Spleen (tissue), 7 donors: ENCODE results near the gene TMED8.

ENCODE experiments used
- POLR2A ChIP-seq, 3 donors: fragments of 450-650 bp; IDR thresholded peaks; one replicate each; pipeline ENCODE4 v1.5.1; 2017; ENCODE audit warnings: antibody characterized with exemption in 3 of 3, mild to moderate bottlenecking in 1 of 3
- TF ChIP-seq, protein P1 (sequence below), 11 experiments: fragments of 200-600 bp in 7 of 11; fragments of 450-650 bp in 4 of 11; sonication (generic) in 4 of 11; IDR thresholded peaks in 8 of 11; conservative IDR thresholded peaks in 3 of 11; 1 replicate in 7 of 11; 2 replicates in 4 of 11; pipeline versions ENCODE4 v1.4.0 to v1.8.0; 2016 to 2021; ENCODE audit warnings: antibody characterized with exemption in 11 of 11, inconsistent platforms in 4 of 11, mild to moderate bottlenecking in 1 of 11
- donor health status: DM: no; HTN: no; CAD: no; lungs with moderate emphysema.
- donor health status: DM: no; HTN: no; CAD: no.
- donor health status: DM: no; HTN: no; CAD: no.

GRCh38 chr14:77347751-77348150, 29.1 kb downstream of the TMED8 start:
- TF ChIP-seq, protein P1, sequence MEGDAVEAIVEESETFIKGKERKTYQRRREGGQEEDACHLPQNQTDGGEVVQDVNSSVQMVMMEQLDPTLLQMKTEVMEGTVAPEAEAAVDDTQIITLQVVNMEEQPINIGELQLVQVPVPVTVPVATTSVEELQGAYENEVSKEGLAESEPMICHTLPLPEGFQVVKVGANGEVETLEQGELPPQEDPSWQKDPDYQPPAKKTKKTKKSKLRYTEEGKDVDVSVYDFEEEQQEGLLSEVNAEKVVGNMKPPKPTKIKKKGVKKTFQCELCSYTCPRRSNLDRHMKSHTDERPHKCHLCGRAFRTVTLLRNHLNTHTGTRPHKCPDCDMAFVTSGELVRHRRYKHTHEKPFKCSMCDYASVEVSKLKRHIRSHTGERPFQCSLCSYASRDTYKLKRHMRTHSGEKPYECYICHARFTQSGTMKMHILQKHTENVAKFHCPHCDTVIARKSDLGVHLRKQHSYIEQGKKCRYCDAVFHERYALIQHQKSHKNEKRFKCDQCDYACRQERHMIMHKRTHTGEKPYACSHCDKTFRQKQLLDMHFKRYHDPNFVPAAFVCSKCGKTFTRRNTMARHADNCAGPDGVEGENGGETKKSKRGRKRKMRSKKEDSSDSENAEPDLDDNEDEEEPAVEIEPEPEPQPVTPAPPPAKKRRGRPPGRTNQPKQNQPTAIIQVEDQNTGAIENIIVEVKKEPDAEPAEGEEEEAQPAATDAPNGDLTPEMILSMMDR (IDR thresholded peaks at IDR 0.05 in 8 of 11, conservative IDR thresholded peaks at IDR 0.05 in 3 of 11) = no peak
- TF ChIP-seq POLR2A (IDR thresholded peaks at IDR 0.05) = no peak
